ENCODE results near the gene IFNA6.

Gene IFNA6

DNA sequence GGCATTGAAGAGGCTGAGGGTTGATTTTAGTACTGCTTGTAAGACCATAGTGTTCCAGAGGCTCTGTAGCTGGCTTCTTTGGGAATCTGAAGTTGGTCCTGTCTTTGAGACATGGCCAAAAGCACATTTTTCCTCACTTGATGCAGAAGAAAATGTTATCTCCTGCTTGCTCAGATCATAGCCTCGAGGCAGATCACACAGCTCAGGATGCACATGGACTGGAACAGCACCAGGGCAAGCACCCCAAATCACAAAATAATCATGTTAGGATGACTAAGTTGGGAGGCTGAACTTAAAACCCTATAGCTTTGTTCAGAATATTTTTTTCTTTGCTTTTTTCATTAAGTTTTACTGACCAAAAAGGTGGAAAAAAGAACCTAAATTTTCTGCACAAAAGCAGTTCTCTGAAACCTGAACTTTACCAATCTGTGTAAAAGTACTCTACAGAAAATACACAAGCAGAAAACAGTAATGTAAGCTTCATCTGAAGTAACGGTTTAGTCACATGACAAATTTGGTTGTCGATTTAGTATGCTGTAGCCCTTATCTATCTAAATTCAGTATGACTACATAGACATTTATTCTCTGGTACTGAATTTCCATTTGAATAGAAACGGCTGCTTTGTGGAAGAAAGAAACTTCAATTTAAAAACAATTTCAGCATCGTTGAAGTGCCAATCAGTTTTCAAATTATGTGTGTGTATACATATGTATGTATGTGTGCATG, 18.8 kb downstream of the IFNA6 start:
- no peak for DNase-seq (ENCODE audit: low read depth in 2 of 2)

GRCh38 chr9:21326526-21327139, 24.1 kb downstream of the IFNA6 start:
- DNase-seq (ENCODE audit: low read depth in 2 of 2), result no peak

- DNase-seq (ENCODE audit: low read depth in 2 of 2), result no peak
Observed at GRCh38 chr9:21324047-21324446, 26.6 kb downstream of the IFNA6 start.

DNA sequence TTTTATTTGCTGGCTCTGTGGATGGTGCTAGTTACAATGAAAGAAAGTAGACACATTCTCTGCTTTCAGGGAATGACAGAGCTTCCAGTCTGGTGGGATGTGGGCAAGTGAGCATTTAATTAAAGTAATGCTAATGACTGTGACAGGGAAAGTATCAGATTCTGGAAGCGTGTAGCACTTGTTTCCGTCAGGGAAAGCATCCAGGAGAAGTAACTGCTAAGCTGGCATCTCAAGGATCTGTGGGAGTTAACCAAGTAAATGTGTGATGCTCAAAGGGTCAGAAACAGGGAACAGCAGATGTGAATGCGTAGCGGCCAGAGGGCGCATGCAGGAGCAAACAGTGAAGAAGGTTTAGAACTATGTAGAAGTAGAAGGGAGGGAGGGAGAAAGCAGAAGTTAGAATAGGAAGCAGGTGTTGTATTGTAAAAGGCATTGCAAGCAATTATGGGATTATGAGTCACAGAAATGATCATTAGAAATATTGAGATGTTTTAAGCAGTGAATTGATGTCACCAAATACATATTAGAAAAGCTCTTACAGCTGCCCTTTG, 27.7 kb downstream of the IFNA6 start:
- no peak for DNase-seq (ENCODE audit: low read depth in 2 of 2)

GRCh38 chr9:21320465-21320864, 30.2 kb downstream of the IFNA6 start:
- DNase-seq (ENCODE audit: low read depth in 2 of 2), result no peak

DNA sequence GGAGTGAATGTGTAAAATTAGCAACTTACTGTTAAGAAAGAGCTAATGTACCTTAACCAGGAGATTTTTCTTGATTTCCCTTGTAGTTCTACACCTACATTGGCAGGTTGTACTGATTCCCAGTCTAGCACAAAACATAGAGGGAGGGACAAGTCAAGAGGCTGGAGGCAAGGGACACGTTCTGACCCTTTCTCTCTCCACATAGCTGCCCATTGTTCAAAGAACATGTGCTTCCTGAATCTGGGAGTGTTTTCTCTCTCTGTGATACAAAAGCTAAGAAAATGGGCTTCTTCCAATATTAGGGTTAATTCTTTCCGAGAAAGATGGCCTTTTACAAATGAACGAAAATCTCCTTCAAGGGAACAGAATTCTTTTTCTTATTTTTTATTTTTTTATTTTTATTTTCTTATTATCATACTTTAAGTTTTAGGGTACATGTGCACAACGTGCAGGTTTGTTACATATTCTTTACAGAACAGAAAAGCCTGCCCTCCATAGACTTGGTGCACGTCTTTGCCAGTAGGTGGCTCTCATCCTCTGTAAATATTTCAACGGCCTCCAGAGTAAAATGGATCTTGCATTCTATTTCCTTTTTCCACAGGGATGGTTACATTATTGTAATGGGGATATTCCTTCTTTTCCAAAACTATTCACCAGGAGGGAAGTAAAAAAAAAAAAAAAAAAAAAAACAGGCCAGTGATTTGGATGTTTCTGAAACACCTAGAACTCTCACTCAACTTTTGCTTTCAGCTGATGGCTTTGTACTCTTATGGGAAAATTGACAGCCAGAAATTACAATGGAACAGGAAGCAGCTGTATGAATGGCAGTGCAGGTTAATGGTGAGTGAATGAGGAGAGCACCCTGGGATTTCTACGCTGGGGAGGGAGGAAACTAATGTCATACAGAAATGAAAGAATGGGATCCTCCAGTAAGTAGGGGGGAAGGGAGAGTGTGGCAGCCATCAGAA, 32.4 kb downstream of the IFNA6 start:
- DNase-seq (ENCODE audit: low read depth in 2 of 2), result no peak

GRCh38 chr9:21316860-21317259, 33.8 kb downstream of the IFNA6 start:
- no peak for DNase-seq (ENCODE audit: low read depth in 2 of 2)

DNA sequence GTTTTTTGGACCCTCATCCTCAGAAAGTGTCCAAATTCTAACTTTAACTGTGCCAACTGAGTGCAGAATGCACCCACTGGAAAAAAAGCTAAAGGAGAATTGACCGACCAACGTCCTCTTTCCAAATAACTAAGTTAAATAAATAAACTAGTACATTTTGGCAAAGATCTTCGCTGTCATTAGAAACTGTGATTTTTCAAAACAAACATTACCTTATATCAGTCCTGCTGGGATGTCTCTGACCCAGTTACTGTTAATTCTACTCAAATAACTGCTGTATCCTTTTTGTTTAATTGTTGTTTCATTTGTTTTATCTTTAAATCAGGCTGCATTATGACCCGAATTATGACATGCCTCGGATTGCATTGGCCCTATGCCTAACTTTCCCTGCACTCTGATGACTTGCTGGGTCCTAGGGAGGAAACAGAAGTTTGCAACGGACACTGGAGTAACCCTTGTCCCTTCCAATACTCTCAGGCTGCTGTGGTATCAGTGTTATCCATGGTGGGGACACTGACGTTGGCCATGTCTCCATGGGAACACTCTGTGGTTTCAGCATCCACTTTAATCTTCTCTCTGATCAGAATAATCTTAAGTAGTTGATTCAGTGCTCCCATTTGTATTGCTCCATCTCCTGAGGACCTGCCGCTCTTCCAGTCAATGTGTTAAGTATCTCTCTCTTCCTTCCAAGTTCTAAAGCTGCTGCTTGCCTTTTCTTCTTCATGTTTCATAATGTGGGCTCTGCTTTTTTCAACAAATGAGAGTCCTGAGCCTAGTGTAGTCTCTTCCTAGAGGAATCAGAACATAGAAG, 34.5 kb downstream of the IFNA6 start:
- DNase-seq (ENCODE audit: low read depth in 2 of 2), result no peak

- no peak for DNase-seq (ENCODE audit: low read depth in 2 of 2)
Observed at GRCh38 chr9:21314152-21314551, 36.5 kb downstream of the IFNA6 start.

- DNase-seq (ENCODE audit: low read depth in 2 of 2), result no peak
Observed at GRCh38 chr9:21311889-21312288, 38.8 kb downstream of the IFNA6 start.

DNA sequence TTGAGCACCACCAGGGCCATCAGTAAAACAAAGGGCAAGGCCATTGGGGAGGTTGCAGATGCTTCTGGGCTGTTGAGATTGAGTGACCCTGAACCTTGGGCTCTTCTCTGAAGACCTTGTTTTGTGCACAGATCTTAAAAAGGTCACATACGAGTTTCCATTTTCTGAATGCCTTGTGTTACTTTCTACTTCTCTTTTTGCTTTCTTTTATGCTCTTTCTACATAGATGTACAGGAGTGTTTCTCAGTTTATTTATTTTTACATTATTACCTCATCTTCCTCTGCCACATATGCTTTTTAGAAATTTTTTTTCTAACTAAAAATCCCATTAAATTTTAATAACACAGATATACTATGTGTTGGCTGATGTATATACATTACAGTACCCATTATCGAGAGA, 45.5 kb downstream of the IFNA6 start, which contains the start of gene IFNA5:
Gene IFNA5, minus strand, starts transcription at position 101 of the 400 bp plus-strand sequence. Its CDS starts 57 bp downstream, at position 44.
- DNase-seq (ENCODE audit: low read depth in 2 of 2), result no peak
